Measurements from ENCODE around the gene IL22. TPM values are rescaled to one million over a fixed set of nuclear protein-coding genes. Genes with fewer than 3 reads are reported as not detected.

The IL22 gene, protein sequence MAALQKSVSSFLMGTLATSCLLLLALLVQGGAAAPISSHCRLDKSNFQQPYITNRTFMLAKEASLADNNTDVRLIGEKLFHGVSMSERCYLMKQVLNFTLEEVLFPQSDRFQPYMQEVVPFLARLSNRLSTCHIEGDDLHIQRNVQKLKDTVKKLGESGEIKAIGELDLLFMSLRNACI
- total RNA-seq = not detected
- 1 to 10 TPM in 1 of 3 donors, not detected in 2; 1.2 TPM for polyA plus RNA-seq

DNA sequence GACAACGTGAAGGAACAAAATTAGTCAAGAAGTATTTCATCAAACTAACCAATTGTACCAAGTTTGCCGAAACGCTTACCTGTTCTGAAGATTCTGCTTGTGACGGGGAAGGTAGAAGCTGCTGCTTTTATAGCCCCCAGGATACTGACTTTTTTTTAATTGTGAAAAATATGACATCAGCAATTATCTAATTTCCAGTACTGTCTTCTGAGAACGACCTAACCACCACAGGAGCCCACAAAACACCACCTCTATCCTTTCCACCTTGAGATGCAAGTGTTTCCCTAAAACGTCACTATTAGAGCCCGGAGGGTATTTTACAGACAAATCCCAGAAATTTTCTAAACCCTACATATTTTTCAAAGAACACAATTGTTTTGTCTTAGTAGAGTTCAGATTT, at the start of gene IL22:
TSS of gene IL22 (minus strand) at position 101 of the 400 bp plus-strand sequence. CDS start 156 bp downstream, outside the sequence.
- TF ChIP-seq POLR2A (IDR thresholded peaks at IDR 0.05) = no peak
- TF ChIP-seq, protein P1, sequence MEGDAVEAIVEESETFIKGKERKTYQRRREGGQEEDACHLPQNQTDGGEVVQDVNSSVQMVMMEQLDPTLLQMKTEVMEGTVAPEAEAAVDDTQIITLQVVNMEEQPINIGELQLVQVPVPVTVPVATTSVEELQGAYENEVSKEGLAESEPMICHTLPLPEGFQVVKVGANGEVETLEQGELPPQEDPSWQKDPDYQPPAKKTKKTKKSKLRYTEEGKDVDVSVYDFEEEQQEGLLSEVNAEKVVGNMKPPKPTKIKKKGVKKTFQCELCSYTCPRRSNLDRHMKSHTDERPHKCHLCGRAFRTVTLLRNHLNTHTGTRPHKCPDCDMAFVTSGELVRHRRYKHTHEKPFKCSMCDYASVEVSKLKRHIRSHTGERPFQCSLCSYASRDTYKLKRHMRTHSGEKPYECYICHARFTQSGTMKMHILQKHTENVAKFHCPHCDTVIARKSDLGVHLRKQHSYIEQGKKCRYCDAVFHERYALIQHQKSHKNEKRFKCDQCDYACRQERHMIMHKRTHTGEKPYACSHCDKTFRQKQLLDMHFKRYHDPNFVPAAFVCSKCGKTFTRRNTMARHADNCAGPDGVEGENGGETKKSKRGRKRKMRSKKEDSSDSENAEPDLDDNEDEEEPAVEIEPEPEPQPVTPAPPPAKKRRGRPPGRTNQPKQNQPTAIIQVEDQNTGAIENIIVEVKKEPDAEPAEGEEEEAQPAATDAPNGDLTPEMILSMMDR (IDR thresholded peaks at IDR 0.05) = no peak
- TF ChIP-seq POLR2AphosphoS5 (IDR thresholded peaks at IDR 0.05) = no peak
- no peak for TF ChIP-seq EP300 (IDR thresholded peaks at IDR 0.05)
- no peaks in the 10 kb centered on the region for H3K27me3 ChIP-seq
- no peaks in the 10 kb centered on the region for H3K9me3 ChIP-seq
- WGBS, 2 donors = 87 to 91% methylated on average over 7 of the region's 7 CpGs
- no peaks in the 10 kb centered on the region for H3K4me1 ChIP-seq
- H3K4me3 ChIP-seq = no peak within 1 kb of the TSS
- H3K36me3 ChIP-seq = no peaks in the 10 kb centered on the region
- no peak within 1 kb of the TSS for H3K27ac ChIP-seq
- intact Hi-C loops (cut with DNase I) = no loop called here
- no peak for DNase-seq

DNA sequence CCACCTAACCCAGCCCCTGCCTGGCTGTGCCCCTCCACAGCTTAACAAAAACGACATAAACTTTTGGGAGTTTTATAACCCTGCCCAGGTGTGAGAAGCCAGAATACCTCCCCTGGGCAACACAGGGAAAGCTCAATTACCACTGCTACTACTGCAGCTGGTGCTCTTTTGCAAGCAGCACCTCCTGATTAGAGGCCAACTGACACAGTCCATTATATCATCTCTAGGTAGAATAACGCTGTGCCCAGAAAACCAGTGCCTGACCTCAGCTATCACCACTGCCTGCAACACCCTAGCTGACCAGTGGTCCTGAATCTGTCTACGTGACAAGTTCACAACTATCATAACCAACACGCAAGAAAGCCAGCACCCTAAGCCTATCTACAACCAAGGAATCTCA, 44.5 kb upstream of the IL22 start:
- H3K4me3 ChIP-seq = no peak overlapping the region
- no peaks in the 10 kb centered on the region for H3K9me3 ChIP-seq
- no peaks in the 10 kb centered on the region for H3K27me3 ChIP-seq
- H3K4me1 ChIP-seq = peaks cover 0 to 31% (median 18%) of the 10 kb centered on the region in 4 donors
- no peak for DNase-seq
- H3K27ac ChIP-seq = peak overlapping the region in 1 of 4 donors; percentile 20
- 81 to 88% methylated on average over 4 of the region's 4 CpGs for WGBS, 2 donors
- TF ChIP-seq EP300 (IDR thresholded peaks at IDR 0.05) (no peak), POLR2A (IDR thresholded peaks at IDR 0.05) (no peak), POLR2AphosphoS5 (IDR thresholded peaks at IDR 0.05) (no peak)
- TF ChIP-seq, protein P1 (IDR thresholded peaks at IDR 0.05) = no peak
- intact Hi-C loops (cut with DNase I) = no loop called here
- H3K36me3 ChIP-seq = peaks cover 0 to 76% (median 8%) of the 10 kb centered on the region in 4 donors

DNA sequence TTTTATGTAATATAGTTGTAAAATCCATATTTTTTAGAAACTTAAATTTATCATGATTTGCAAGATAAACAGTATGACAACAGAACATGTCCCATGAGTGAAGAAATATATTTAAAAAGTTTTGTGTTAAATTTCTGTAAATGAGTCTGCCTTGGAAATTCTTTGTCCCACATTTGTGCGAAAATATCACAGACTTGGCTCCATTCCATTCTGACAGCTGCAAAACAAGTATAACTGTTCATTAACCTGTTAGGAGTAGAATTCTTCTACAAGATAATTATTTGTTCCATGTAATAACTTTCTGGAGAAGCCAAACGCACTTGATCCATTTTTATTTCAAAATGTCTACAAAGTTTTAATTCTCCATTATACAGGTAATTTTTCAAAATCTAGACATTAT, 40.8 kb upstream of the IL22 start:
- H3K27me3 ChIP-seq = no peaks in the 10 kb centered on the region
- peaks cover 0 to 31% (median 18%) of the 10 kb centered on the region in 4 donors for H3K4me1 ChIP-seq
- no peak for TF ChIP-seq POLR2AphosphoS5 (IDR thresholded peaks at IDR 0.05)
- TF ChIP-seq, protein P1 (IDR thresholded peaks at IDR 0.05) = no peak
- TF ChIP-seq EP300 (IDR thresholded peaks at IDR 0.05) = no peak
- no peak for TF ChIP-seq POLR2A (IDR thresholded peaks at IDR 0.05)
- no peak overlapping the region for H3K4me3 ChIP-seq
- no peak for DNase-seq
- H3K9me3 ChIP-seq = no peaks in the 10 kb centered on the region
- H3K27ac ChIP-seq = no peak overlapping the region
- H3K36me3 ChIP-seq = peaks cover 0 to 41% (median 1%) of the 10 kb centered on the region in 4 donors
- 44 to 78% methylated on average over 2 of the region's 2 CpGs for WGBS, 2 donors
- intact Hi-C loops (cut with DNase I) = no loop called here

DNA sequence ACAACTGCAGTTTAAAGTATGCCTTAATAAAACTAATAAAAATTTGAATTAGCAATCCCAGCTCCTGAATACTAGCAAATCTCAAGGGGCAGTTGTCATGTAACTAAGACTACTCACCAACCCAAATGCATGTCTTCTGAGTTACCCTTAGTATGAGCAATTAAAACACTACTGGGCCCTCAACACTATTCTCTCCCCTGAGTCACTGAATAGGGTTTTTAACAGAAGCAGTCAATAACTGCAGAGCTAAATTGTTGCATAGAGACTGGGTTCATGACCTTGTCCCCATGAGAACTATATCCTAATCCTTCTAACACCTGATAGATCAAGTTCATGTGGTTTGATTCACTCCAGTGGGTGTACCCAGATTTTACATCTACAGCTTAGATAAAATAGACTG, 39.9 kb upstream of the IL22 start:
- H3K27me3 ChIP-seq = no peaks in the 10 kb centered on the region
- intact Hi-C loops (cut with DNase I) = no loop called here
- no peak for TF ChIP-seq POLR2AphosphoS5 (IDR thresholded peaks at IDR 0.05)
- no peak for TF ChIP-seq EP300 (IDR thresholded peaks at IDR 0.05)
- TF ChIP-seq, protein P1 (IDR thresholded peaks at IDR 0.05) = no peak
- no peak for TF ChIP-seq POLR2A (IDR thresholded peaks at IDR 0.05)
- peaks cover 0 to 37% (median 0%) of the 10 kb centered on the region in 4 donors for H3K36me3 ChIP-seq
- no peak overlapping the region for H3K4me3 ChIP-seq
- H3K27ac ChIP-seq = no peak overlapping the region
- H3K4me1 ChIP-seq = peaks cover 0 to 31% (median 18%) of the 10 kb centered on the region in 4 donors
- DNase-seq = no peak
- no peaks in the 10 kb centered on the region for H3K9me3 ChIP-seq
